ENCODE measurements around the gene SLCO3A1.

The SLCO3A1 gene

GRCh38 chr15:92012881-92013280 is 159.4 kb downstream of the SLCO3A1 start:
- no peak overlapping the region for H3K4me3 ChIP-seq (ENCODE audit: control insufficient read depth, low read depth, low read length)
- TF ChIP-seq CTCF (conservative IDR thresholded peaks at IDR 0.05; ENCODE audit: control insufficient read depth, insufficient read depth, low read depth, low read length): no peak
- DNase-seq (ENCODE audit: low read depth): no peak

- H3K4me3 ChIP-seq (ENCODE audit: control insufficient read depth, low read depth, low read length): no peak overlapping the region
- no peak for DNase-seq (ENCODE audit: low read depth)
- no peak for TF ChIP-seq CTCF (conservative IDR thresholded peaks at IDR 0.05; ENCODE audit: control insufficient read depth, insufficient read depth, low read depth, low read length)
Observed at GRCh38 chr15:92014281-92015030, 160.9 kb downstream of the SLCO3A1 start.

- no peak for TF ChIP-seq CTCF (conservative IDR thresholded peaks at IDR 0.05; ENCODE audit: control insufficient read depth, insufficient read depth, low read depth, low read length)
- DNase-seq (ENCODE audit: low read depth): no peak
- no peak overlapping the region for H3K4me3 ChIP-seq (ENCODE audit: control insufficient read depth, low read depth, low read length)
Observed at GRCh38 chr15:92017882-92018534, 164.5 kb downstream of the SLCO3A1 start.

GRCh38 chr15:92018535-92019239 is 165.2 kb downstream of the SLCO3A1 start:
- H3K4me3 ChIP-seq (ENCODE audit: control insufficient read depth, low read depth, low read length): no peak overlapping the region
- TF ChIP-seq CTCF (conservative IDR thresholded peaks at IDR 0.05; ENCODE audit: control insufficient read depth, insufficient read depth, low read depth, low read length): no peak
- DNase-seq (ENCODE audit: low read depth): no peak

GRCh38 chr15:92019706-92020105 is 166.2 kb downstream of the SLCO3A1 start:
- no peak for DNase-seq (ENCODE audit: low read depth)
- TF ChIP-seq CTCF (conservative IDR thresholded peaks at IDR 0.05; ENCODE audit: control insufficient read depth, insufficient read depth, low read depth, low read length): no peak
- no peak overlapping the region for H3K4me3 ChIP-seq (ENCODE audit: control insufficient read depth, low read depth, low read length)

- DNase-seq (ENCODE audit: low read depth): peak; percentile 17
- no peak overlapping the region for H3K4me3 ChIP-seq (ENCODE audit: control insufficient read depth, low read depth, low read length)
- no peak for TF ChIP-seq CTCF (conservative IDR thresholded peaks at IDR 0.05; ENCODE audit: control insufficient read depth, insufficient read depth, low read depth, low read length)
Observed at GRCh38 chr15:92020207-92020606, 166.7 kb downstream of the SLCO3A1 start.

All from fibroblast of mammary gland (primary cell).